HFF-Myc (cell line): ENCODE results near the gene PDE9A.
"Not testable (repeated sequence)": the region's sequence is repeated elsewhere in the genome, so short reads cannot be mapped to it uniquely, and the experiment has no call there.

Experiments
- DNase-seq: peaks from one replicate; pipeline ENCODE4 v3.0.0-alpha.2; 2011; ENCODE audit warnings: low read depth; ENCODE audit errors: extremely low read depth
- H3K4me3 ChIP-seq: replicated peaks from 2 replicates; pipeline ENCODE4 v1.5.1; 2011; ENCODE audit warnings: low read depth, mild to moderate bottlenecking, control low read depth, low read length
- CTCF ChIP-seq: IDR thresholded peaks from 2 replicates; pipeline ENCODE4 v1.5.1; 2012; ENCODE audit warnings: mild to moderate bottlenecking, low read depth, low read length, control low read depth; ENCODE audit errors: missing control alignments

The PDE9A gene

GRCh38 chr21:42622284-42622683 is 31.1 kb upstream of the PDE9A start:
- DNase-seq: no peak
- no peak overlapping the region for H3K4me3 ChIP-seq
- no peak for TF ChIP-seq CTCF

GRCh38 chr21:42623694-42624093 is 29.7 kb upstream of the PDE9A start:
- DNase-seq: no peak
- TF ChIP-seq CTCF: no peak
- no peak overlapping the region for H3K4me3 ChIP-seq

- H3K4me3 ChIP-seq: no peak overlapping the region
- no peak for DNase-seq
- TF ChIP-seq CTCF: no peak
Measured at GRCh38 chr21:42624095-42624790, 29.2 kb upstream of the PDE9A start.

GRCh38 chr21:42624936-42625335 is 28.5 kb upstream of the PDE9A start:
- H3K4me3 ChIP-seq: no peak overlapping the region
- TF ChIP-seq CTCF: no peak
- no peak for DNase-seq

- H3K4me3 ChIP-seq: no peak overlapping the region
- TF ChIP-seq CTCF: no peak
- DNase-seq: no peak
Measured at GRCh38 chr21:42626171-42626570, 27.2 kb upstream of the PDE9A start.

GRCh38 chr21:42627527-42628289 is 25.7 kb upstream of the PDE9A start:
- TF ChIP-seq CTCF: no peak
- no peak overlapping the region for H3K4me3 ChIP-seq
- no peak for DNase-seq

- H3K4me3 ChIP-seq, DNase-seq: not testable (repeated sequence)
Measured at GRCh38 chr21:42628466-42629061, 24.9 kb upstream of the PDE9A start.
